HS-5 (cell line): ENCODE results near the gene NBPF26.
"Not testable (repeated sequence)": the region's sequence is repeated elsewhere in the genome, so short reads cannot be mapped to it uniquely, and the experiment has no call there.

Experiments used
- DNase-seq: peaks from one replicate; pipeline ENCODE4 v3.0.0-alpha.2; 2012; ENCODE audit warnings: low read depth

NBPF26 gene

DNA sequence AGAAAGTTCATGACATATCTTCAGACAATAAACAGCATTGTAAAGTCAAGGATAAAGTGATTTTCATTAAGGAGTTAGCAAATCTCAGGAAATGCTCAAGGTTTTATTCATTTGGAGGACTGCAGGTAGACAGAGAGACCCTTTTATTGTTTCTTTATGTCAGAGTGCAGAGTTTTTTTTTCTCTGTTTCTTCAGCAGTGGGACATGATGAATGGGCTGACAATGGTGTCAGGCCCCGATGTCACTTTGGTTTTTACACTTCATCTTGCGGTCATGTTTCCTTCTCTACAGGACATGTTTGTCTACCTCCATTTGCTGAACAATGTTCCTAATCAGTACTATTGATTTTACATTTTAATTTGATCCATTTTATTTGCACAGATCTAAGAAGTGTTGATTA, 134.4 kb downstream of the NBPF26 start:
- not testable (repeated sequence) for DNase-seq

DNA sequence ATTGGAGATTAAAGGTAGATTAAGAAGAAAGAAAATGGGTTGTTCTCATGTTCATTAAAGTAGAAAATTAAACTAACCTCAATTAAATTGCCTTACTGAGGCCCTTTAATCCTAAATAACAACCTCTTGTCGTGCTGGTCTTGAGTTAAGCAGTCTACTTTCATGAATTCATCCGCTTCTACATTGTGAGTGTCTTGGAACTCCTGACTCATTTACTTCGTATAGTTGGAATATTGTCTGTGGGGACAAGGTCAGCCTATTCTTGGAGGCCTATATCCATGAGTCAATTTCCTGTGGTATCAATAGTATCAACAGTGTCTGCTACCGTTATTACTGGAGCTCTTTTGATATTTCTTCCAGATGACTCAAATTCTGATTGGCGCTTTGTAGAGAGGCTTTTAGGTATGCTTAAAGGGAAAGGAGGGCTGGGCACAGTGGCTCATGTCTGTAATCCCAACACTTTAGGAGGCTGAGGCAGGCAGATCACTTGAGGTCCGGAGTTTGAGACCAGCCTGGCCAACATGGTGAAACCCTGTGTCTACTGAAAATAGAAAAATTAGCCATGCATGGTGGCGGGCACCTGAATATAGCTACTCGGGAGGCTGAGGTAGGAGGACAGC, 136.0 kb downstream of the NBPF26 start:
- not testable (repeated sequence) for DNase-seq

DNA sequence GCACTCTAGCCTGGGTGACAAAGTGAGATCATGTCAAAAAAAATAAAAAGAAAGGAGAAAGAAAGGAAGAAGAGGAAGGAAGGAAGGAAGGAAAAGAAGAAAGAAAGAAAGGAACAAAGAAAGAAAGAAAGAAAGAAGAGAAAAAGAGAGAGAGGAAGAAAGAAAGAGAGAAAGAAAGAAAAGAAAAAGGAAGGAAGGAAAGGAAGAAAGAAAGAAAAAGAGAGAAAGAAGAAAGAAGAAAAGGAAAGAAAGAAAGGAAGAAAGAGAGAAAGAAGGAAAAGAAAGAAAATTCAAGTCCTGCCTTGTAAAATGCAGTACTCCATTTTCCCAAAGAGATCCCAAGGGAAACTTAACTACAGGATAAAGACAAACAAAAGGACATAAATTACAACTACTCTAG, 154.5 kb downstream of the NBPF26 start:
- not testable (repeated sequence) for DNase-seq

DNA sequence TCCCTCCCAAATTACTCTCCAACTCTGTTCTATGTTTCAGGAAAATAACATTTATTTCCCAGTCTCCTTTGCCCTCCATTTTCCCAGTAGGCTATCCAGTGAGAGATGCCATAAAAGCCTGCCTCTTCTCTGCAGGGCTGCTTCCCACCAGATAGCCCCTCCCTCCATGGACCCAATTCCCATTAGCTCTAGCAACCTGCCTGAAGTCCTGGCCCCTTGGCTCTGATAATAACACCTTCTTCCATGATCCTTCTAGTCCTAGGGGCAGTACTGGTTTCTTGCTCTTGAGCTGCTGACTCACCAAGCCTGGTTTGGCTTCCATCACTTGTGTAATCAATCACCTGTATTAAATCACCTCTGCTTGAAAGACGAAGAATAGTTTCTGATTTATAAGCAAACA, 156.3 kb downstream of the NBPF26 start:
- not testable (repeated sequence) for DNase-seq

DNA sequence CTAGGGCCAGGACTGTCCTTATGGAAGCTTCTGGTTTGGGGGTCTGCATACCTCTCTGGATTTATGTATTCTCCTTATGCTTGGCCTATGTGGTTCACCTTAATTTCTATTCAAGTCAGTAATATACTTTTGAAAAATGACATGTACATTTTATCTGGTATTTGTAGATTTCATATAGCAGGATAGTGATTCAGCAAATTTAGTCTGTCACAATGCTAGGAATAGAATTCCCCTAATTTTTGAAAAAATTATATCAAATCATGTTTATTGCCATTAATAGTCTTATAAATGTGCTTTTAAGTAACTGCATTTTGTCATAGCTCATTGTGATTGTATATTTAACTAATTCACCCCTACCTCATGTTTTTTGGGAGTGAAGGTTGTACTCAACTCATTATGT, 158.2 kb downstream of the NBPF26 start:
- not testable (repeated sequence) for DNase-seq
